GM23248 (cell line): ENCODE data around the gene PRPF40B. TPM values are rescaled to one million over a fixed set of nuclear protein-coding genes. Genes with fewer than 3 reads are reported as not detected.
A peak's percentile ranks its signal among the peaks of the same experiment; 100 is the strongest.

ENCODE experiments used
- DNase-seq: peaks from one replicate; pipeline ENCODE4 v3.0.0-alpha.2; 2015
- H2AFZ ChIP-seq: fragments of 200-600 bp; sonication (generic); 2 replicates; pipeline ENCODE4 v1.6.1; 2016; ENCODE audit warnings: antibody characterized with exemption
- H3F3A ChIP-seq: fragments of 200-600 bp; sonication (generic); 2 replicates; pipeline ENCODE4 v1.6.1; 2016; ENCODE audit warnings: mild to moderate bottlenecking, antibody characterized with exemption, mixed run types; ENCODE audit not compliant: insufficient read depth
- H3K27ac ChIP-seq: fragments of 200-600 bp; sonication (generic); 2 replicates; pipeline ENCODE4 v1.5.1; 2016; ENCODE audit warnings: mild to moderate bottlenecking
- H3K27me3 ChIP-seq: fragments of 200-600 bp; sonication (generic); replicated peaks from 2 replicates; pipeline ENCODE4 v1.6.1; 2016; ENCODE audit warnings: mild to moderate bottlenecking; ENCODE audit not compliant: insufficient read depth
- H3K36me3 ChIP-seq: fragments of 200-600 bp; sonication (generic); 2 replicates; pipeline ENCODE4 v1.6.1; 2016; ENCODE audit warnings: low read depth, mild to moderate bottlenecking
- H3K4me1 ChIP-seq: fragments of 200-600 bp; sonication (generic); 2 replicates; pipeline ENCODE4 v1.6.1; 2016; ENCODE audit warnings: mild to moderate bottlenecking; ENCODE audit not compliant: insufficient read depth
- H3K4me2 ChIP-seq: fragments of 200-600 bp; sonication (generic); one replicate; pipeline ENCODE4 v1.6.1; 2016; ENCODE audit warnings: mild to moderate bottlenecking; ENCODE audit not compliant: unreplicated experiment
- H3K4me3 ChIP-seq: fragments of 200-600 bp; sonication (generic); 2 replicates; pipeline ENCODE4 v1.5.1; 2016; ENCODE audit warnings: mild to moderate bottlenecking
- H3K79me2 ChIP-seq: fragments of 200-600 bp; sonication (generic); 2 replicates; pipeline ENCODE4 v1.6.1; 2016; ENCODE audit warnings: mild to moderate bottlenecking; ENCODE audit not compliant: insufficient read depth
- H3K9ac ChIP-seq: fragments of 200-600 bp; sonication (generic); 2 replicates; pipeline ENCODE4 v1.6.1; 2016; ENCODE audit warnings: mild to moderate bottlenecking
- H3K9me2 ChIP-seq: fragments of 200-600 bp; sonication (generic); 2 replicates; pipeline ENCODE4 v1.6.1; 2016; ENCODE audit warnings: mixed run types, mild to moderate bottlenecking, moderate library complexity; ENCODE audit not compliant: insufficient read depth
- H3K9me3 ChIP-seq: fragments of 200-600 bp; sonication (generic); one replicate; pipeline ENCODE4 v1.6.1; 2017; ENCODE audit warnings: low read depth
- H4K20me1 ChIP-seq: fragments of 200-600 bp; sonication (generic); 2 replicates; pipeline ENCODE4 v1.6.0; 2016; ENCODE audit not compliant: insufficient read depth
- EZH2 ChIP-seq: fragments of 200-600 bp; sonication (generic); IDR thresholded peaks from 2 replicates; pipeline ENCODE4 v1.6.1; 2018; ENCODE audit warnings: antibody characterized with exemption, mild to moderate bottlenecking; ENCODE audit not compliant: insufficient read depth, poor library complexity, severe bottlenecking
- EZH2phosphoT487 ChIP-seq: fragments of 200-600 bp; sonication (generic); IDR thresholded peaks from 2 replicates; pipeline ENCODE4 v1.6.1; 2018; ENCODE audit warnings: antibody characterized with exemption, moderate library complexity, mild to moderate bottlenecking, low read depth; ENCODE audit not compliant: insufficient read depth
- whole genome bisulfite sequencing, 2 experiments: methylation state at CpG; one replicate each; pipeline ENCODE4 v1.1.6; 2015 to 2017; ENCODE audit warnings: low lambda C conversion rate in 2 of 2, low coverage in 1 of 2; ENCODE audit errors: missing lambda C conversion rate in 2 of 2; 5-methylcytosine and 5-hydroxymethylcytosine counted together
- in situ Hi-C: fragments of 300-500 bp; cut with MboI; formaldehyde crosslinking; loops from 2 replicates; pipeline ENCODE4 v1.15.0; 2020
- polyA plus RNA-seq: library from polyadenylated mRNA; unstranded; fragments of >200 nt; fragmentation: Nextera tagmentation; extraction: Ambion mirVana; gene quantifications from 2 replicates; pipeline ENCODE4 v1.2.1, GENCODE V29; 2016
- small RNA-seq: library from RNA; depleted of rRNA; stranded (forward); fragments of <200 nt; gene quantifications from one replicate; pipeline ENCODE3, GENCODE V24; 2014; ENCODE audit warnings: low read depth, low replicate concordance
- total RNA-seq: library from RNA; depleted of rRNA; stranded (reverse); fragments of >200 nt; shearing (Covaris generic); gene quantifications from 2 replicates; pipeline ENCODE4 v1.2.3, GENCODE V29; 2014; rRNA removed

Gene PRPF40B
- total and polyA plus RNA-seq, 2 experiments from 2014 or later: 9.9 to 11.6 TPM

DNA sequence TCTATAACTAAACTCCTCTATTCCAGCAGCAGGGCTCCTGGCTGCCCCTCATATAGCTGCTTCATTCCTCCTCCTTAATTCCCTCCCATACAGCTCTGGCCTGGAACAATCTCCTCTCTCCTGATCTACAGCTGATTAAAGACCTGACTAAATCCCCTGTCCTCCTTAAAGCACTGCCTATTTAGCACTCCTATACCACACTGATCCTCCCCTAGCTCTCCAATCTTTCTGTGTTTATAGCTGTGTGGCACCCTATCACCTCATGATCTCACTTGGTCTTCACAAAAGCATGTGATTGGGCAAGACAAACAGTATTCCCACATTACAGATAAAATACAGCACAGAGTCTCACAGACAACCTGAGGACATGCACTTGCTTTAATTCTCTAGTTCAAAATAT, 66.4 kb downstream of the PRPF40B start:
- TF ChIP-seq EZH2phosphoT487 (no peak), EZH2 (no peak)
- H3K4me3 ChIP-seq: no peak overlapping the region
- no peak for DNase-seq
- 0 out of 2 replicates have a peak, but pooled peaks cover 5% of the 10 kb centered on the region for H3F3A ChIP-seq
- H3K4me1 ChIP-seq: peaks cover 8% of the 10 kb centered on the region; the same call in 1 of the 2 replicates
- H3K9me3 ChIP-seq: no peaks in the 10 kb centered on the region
- H3K9me2 ChIP-seq: no peaks in the 10 kb centered on the region
- no peaks in the 10 kb centered on the region for H4K20me1 ChIP-seq
- H2AFZ ChIP-seq: no peak overlapping the region
- H3K27me3 ChIP-seq: no peaks in the 10 kb centered on the region
- no peak overlapping the region for H3K4me2 ChIP-seq
- H3K79me2 ChIP-seq: peaks cover 100% of the 10 kb centered on the region
- H3K9ac ChIP-seq: no peak overlapping the region
- H3K27ac ChIP-seq: no peak overlapping the region
- H3K36me3 ChIP-seq: no peaks in the 10 kb centered on the region
- in situ Hi-C loops: no loop called here

DNA sequence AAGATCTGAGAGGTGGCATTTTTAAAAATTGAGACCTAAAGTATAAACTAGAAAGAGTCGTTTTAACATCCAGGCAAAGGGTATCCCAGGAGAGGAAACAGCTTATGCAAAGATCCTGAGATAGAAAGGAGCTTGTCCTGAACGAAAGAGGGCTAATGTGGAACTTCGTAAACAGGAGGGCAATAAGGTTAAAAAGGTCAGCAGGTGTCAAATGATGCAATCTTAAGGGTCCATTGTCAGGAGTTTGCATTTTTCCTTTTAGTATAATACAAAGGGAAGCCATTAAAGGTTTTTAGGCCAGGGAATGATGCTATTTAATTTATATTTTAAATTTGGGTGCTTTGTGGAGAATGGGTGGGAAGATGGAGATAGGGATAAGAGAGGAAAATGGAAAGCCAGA, 69.5 kb downstream of the PRPF40B start:
- no peak for DNase-seq
- Histone ChIP-seq H3K9ac (no peak overlapping the region), H3K4me3 (no peak overlapping the region), H3F3A (peaks cover 8% of the 10 kb centered on the region; the same call in 1 of the 2 replicates), H3K27ac (no peak overlapping the region), H2AFZ (no peak overlapping the region), H3K4me2 (no peak overlapping the region), H4K20me1 (no peaks in the 10 kb centered on the region), H3K79me2 (peaks cover 100% of the 10 kb centered on the region), H3K9me3 (no peaks in the 10 kb centered on the region), H3K36me3 (no peaks in the 10 kb centered on the region), H3K9me2 (no peaks in the 10 kb centered on the region), H3K27me3 (no peaks in the 10 kb centered on the region), H3K4me1 (peaks cover 8% of the 10 kb centered on the region; the same call in 1 of the 2 replicates)
- no peak for TF ChIP-seq EZH2
- no peak for TF ChIP-seq EZH2phosphoT487
- 96 to 99% methylated on average over 3 of the region's 3 CpGs for WGBS, 2 experiments
- in situ Hi-C loops: no loop called here

- peaks cover 20% of the 10 kb centered on the region for H3F3A ChIP-seq
- H3K27ac ChIP-seq: no peak overlapping the region
- TF ChIP-seq EZH2phosphoT487: no peak
- no peak for TF ChIP-seq EZH2
- in situ Hi-C loops: no loop called here
- no peaks in the 10 kb centered on the region for H4K20me1 ChIP-seq
- no peak overlapping the region for H3K4me3 ChIP-seq
- H3K9me2 ChIP-seq: no peaks in the 10 kb centered on the region
- H3K36me3 ChIP-seq: no peaks in the 10 kb centered on the region
- no peaks in the 10 kb centered on the region for H3K9me3 ChIP-seq
- no peak overlapping the region for H2AFZ ChIP-seq
- H3K9ac ChIP-seq: no peak overlapping the region
- WGBS, 2 experiments: 84 to 89% methylated on average over 8 of the region's 8 CpGs
- no peak overlapping the region for H3K4me2 ChIP-seq
- H3K79me2 ChIP-seq: peaks cover 98% of the 10 kb centered on the region
- no peaks in the 10 kb centered on the region for H3K27me3 ChIP-seq
- H3K4me1 ChIP-seq: peaks cover 19% of the 10 kb centered on the region
- peak; percentile 60 for DNase-seq
These were observed 70.6 kb downstream of the PRPF40B start for GRCh38 chr12:49693931-49694444.

Small RNAs within 50 kb of the gene (small RNA-seq; reads per million reads assigned to genes)
- not detected for gene HIGD1AP9
- not detected for gene POLR2KP1
- gene RNU6-834P: not detected

Other genes starting within 250 kb of the PRPF40B start
- gene KCNH3, start 84.5 kb upstream of the PRPF40B start, total RNA-seq: not detected in 2 replicates
- 0.09 and 0.10 TPM in 2 replicates for gene KCNH3, start 84.5 kb upstream of the PRPF40B start, polyA plus RNA-seq
- 54.9 and 60.4 TPM in 2 replicates for gene MCRS1, start 55.4 kb upstream of the PRPF40B start, total RNA-seq
- gene MCRS1, start 55.4 kb upstream of the PRPF40B start, polyA plus RNA-seq: 64.2 and 66.0 TPM in 2 replicates
- 0.22 and 1.4 TPM in 2 replicates for gene FAM186B, start 17.9 kb upstream of the PRPF40B start, total RNA-seq
- 0.14 and 0.38 TPM in 2 replicates for gene FAM186B, start 17.9 kb upstream of the PRPF40B start, polyA plus RNA-seq
- 24.0 and 32.9 TPM in 2 replicates for gene FMNL3, start 83.8 kb downstream of the PRPF40B start, total RNA-seq
- gene FMNL3, start 83.8 kb downstream of the PRPF40B start, polyA plus RNA-seq: 7.9 and 9.3 TPM in 2 replicates
- gene TMBIM6, start 118.0 kb downstream of the PRPF40B start, total RNA-seq: 461 and 510 TPM in 2 replicates
- 889 and 891 TPM in 2 replicates for gene TMBIM6, start 118.0 kb downstream of the PRPF40B start, polyA plus RNA-seq
- gene NCKAP5L, start 204.9 kb downstream of the PRPF40B start, total RNA-seq: 28.4 and 28.8 TPM in 2 replicates
- gene NCKAP5L, start 204.9 kb downstream of the PRPF40B start, polyA plus RNA-seq: 13.5 and 14.1 TPM in 2 replicates
- 3.3 and 4.2 TPM in 2 replicates for gene BCDIN3D, start 219.5 kb downstream of the PRPF40B start, total RNA-seq
- 3.7 TPM in 2 replicates for gene BCDIN3D, start 219.5 kb downstream of the PRPF40B start, polyA plus RNA-seq